Nephron (organoid): ENCODE data around the gene ASTN2.

ENCODE experiments used
- H3K27ac Mint-ChIP-seq, 3 experiments: 2 replicates each; pipeline ENCODE4 v1.8.0; 2020; ENCODE audit warnings: mixed read lengths in 3 of 3, mild to moderate bottlenecking in 2 of 3, moderate library complexity in 1 of 3
- H3K27me3 Mint-ChIP-seq: 2 replicates; pipeline ENCODE4 v1.8.0; 2021; ENCODE audit warnings: low read depth, mild to moderate bottlenecking, moderate library complexity, mixed read lengths
- H3K36me3 Mint-ChIP-seq: 2 replicates; pipeline ENCODE4 v1.8.0; 2020; ENCODE audit warnings: low read depth, mixed read lengths
- H3K4me1 Mint-ChIP-seq: 2 replicates; pipeline ENCODE4 v1.8.0; 2020; ENCODE audit warnings: mixed read lengths
- H3K4me3 Mint-ChIP-seq, 3 experiments: 2 replicates each; pipeline ENCODE4 v1.8.0; 2020; ENCODE audit warnings: mild to moderate bottlenecking in 3 of 3, mixed read lengths in 3 of 3, moderate library complexity in 2 of 3
- H3K9me3 Mint-ChIP-seq: 2 replicates; pipeline ENCODE4 v1.8.0; 2020; ENCODE audit warnings: mixed read lengths
- CTCF ChIP-seq, 3 experiments: fragments of 200-600 bp; sonication (generic); IDR thresholded peaks; one replicate each; pipeline ENCODE4 v1.5.0; 2021; ENCODE audit warnings: antibody characterized with exemption in 3 of 3; ENCODE audit not compliant: unreplicated experiment in 3 of 3

ASTN2 gene

DNA sequence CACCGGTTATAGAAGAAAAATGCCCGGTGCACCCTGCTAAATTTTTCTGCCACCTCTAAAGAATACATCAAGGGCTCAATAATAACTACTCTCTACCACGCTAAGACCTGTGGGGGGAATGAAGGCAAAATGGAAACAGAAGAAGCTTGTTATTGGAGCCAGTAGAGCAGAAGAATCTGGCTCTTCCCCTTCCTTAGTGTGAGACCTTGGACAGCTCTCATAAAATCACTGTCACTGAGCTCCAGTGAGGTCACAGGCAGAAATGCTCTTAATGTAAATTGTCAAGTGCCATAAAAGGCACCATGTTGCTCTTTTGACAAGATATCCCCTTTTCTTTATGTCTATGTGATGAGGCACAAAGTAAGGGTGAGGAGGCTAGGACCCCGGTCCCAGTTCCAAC lies 74.4 kb downstream of the ASTN2 start:
- peaks cover 6% of the 10 kb centered on the region for H3K4me1 Mint-ChIP-seq
- no peak for TF ChIP-seq CTCF (IDR thresholded peaks at IDR 0.05; ENCODE audit: unreplicated experiment in 3 of 3)
- no peak overlapping the region for H3K4me3 Mint-ChIP-seq
- no peaks in the 10 kb centered on the region for H3K36me3 Mint-ChIP-seq
- no peaks in the 10 kb centered on the region for H3K9me3 Mint-ChIP-seq
- H3K27me3 Mint-ChIP-seq, result peaks cover 9% of the 10 kb centered on the region
- H3K27ac Mint-ChIP-seq, result no peak overlapping the region

DNA sequence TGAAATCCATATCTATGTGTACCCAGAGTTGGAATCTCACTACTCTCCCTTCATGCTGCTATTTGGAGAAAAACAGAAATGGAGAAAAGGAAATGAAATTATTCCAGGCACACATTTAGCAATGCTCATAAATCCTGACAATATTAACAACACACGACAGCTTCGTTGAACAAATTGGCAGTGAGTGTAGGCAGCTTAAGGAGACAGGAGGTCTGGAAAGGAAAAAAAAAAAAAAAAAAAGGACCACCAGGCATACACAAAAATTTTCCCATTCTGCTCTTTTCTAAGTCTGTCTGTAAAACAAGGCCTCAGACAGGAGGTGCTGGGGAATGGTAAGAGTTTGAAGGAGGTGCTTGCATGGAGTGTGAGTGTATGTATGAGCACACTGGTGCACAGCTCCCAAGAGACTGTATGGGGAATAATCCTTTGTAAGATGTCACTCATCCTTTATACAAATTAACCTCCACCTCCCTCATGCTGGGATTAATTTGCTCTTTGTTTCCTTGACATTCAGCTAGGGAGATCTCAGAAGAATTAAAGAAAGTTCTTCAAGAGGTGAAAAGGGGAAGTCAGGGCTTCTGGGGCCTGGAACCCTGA lies 78.9 kb downstream of the ASTN2 start:
- no peaks in the 10 kb centered on the region for H3K9me3 Mint-ChIP-seq
- no peaks in the 10 kb centered on the region for H3K36me3 Mint-ChIP-seq
- H3K4me1 Mint-ChIP-seq, result peaks cover 6% of the 10 kb centered on the region
- no peak overlapping the region for H3K27ac Mint-ChIP-seq
- peaks cover 9% of the 10 kb centered on the region for H3K27me3 Mint-ChIP-seq
- TF ChIP-seq CTCF (IDR thresholded peaks at IDR 0.05; ENCODE audit: unreplicated experiment in 3 of 3), result no peak
- H3K4me3 Mint-ChIP-seq, result no peak overlapping the region

DNA sequence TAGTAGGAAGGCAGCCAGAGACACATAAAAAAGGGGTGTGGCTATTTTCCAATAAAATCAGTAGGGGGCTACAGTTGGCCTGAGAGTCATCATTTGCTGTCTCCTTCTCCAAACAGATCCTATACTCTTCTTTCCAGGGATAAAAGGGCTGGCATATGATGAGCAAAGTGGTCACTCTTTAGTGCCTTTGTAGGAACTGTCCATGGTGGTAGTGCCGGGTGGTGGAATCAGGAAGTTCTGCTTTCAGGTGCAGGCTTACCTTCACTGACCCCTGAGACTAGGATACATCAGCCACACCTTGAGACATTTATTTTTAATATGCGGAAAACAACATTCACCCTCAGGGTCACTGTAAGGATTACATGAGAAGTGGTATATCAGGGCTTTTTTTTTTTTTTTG lies 80.8 kb downstream of the ASTN2 start:
- Mint-ChIP-seq H3K27ac (no peak overlapping the region), H3K9me3 (no peaks in the 10 kb centered on the region), H3K4me3 (no peak overlapping the region), H3K4me1 (no peaks in the 10 kb centered on the region), H3K27me3 (peaks cover 3% of the 10 kb centered on the region), H3K36me3 (no peaks in the 10 kb centered on the region)
- no peak for TF ChIP-seq CTCF (IDR thresholded peaks at IDR 0.05; ENCODE audit: unreplicated experiment in 3 of 3)

GRCh38 chr9:117325831-117326230 lies 89.0 kb downstream of the ASTN2 start:
- no peak overlapping the region for H3K4me3 Mint-ChIP-seq
- peaks cover 9% of the 10 kb centered on the region for H3K4me1 Mint-ChIP-seq
- no peak overlapping the region for H3K27ac Mint-ChIP-seq
- H3K27me3 Mint-ChIP-seq, result peaks cover 22% of the 10 kb centered on the region
- H3K36me3 Mint-ChIP-seq, result no peaks in the 10 kb centered on the region
- TF ChIP-seq CTCF (IDR thresholded peaks at IDR 0.05; ENCODE audit: unreplicated experiment in 3 of 3), result no peak
- no peaks in the 10 kb centered on the region for H3K9me3 Mint-ChIP-seq

- H3K4me1 Mint-ChIP-seq, result peaks cover 9% of the 10 kb centered on the region
- H3K4me3 Mint-ChIP-seq, result no peak overlapping the region
- no peaks in the 10 kb centered on the region for H3K36me3 Mint-ChIP-seq
- peaks cover 22% of the 10 kb centered on the region for H3K27me3 Mint-ChIP-seq
- H3K9me3 Mint-ChIP-seq, result no peaks in the 10 kb centered on the region
- no peak overlapping the region for H3K27ac Mint-ChIP-seq
- no peak for TF ChIP-seq CTCF (IDR thresholded peaks at IDR 0.05; ENCODE audit: unreplicated experiment in 3 of 3)
These were observed 89.6 kb downstream of the ASTN2 start for GRCh38 chr9:117325110-117325731.

GRCh38 chr9:117323390-117323789 lies 91.5 kb downstream of the ASTN2 start:
- peaks cover 18% of the 10 kb centered on the region for H3K27me3 Mint-ChIP-seq
- no peaks in the 10 kb centered on the region for H3K36me3 Mint-ChIP-seq
- TF ChIP-seq CTCF (IDR thresholded peaks at IDR 0.05; ENCODE audit: unreplicated experiment in 3 of 3), result no peak
- H3K4me3 Mint-ChIP-seq, result no peak overlapping the region
- H3K9me3 Mint-ChIP-seq, result no peaks in the 10 kb centered on the region
- no peak overlapping the region for H3K27ac Mint-ChIP-seq
- H3K4me1 Mint-ChIP-seq, result peaks cover 9% of the 10 kb centered on the region
